Smooth muscle cell (in vitro differentiated cells): ENCODE results near the gene MPG. TPM values are rescaled to one million over a fixed set of nuclear protein-coding genes. Genes with fewer than 3 reads are reported as not detected.

Source experiments
- DNase-seq: peaks from one replicate; lab custom pipeline; 2025; ENCODE audit not compliant: unreplicated experiment; lab: John Stamatoyannopoulos, UW
- H2AFZ ChIP-seq: fragments of 200-600 bp; sonication (generic); 2 replicates; pipeline ENCODE4 v1.6.0; 2016; ENCODE audit warnings: antibody characterized with exemption, low read depth, mild to moderate bottlenecking
- H3F3A ChIP-seq: fragments of 200-600 bp; sonication (generic); 2 replicates; pipeline ENCODE4 v1.6.0; 2017; ENCODE audit warnings: antibody characterized with exemption, low read depth
- H3K27ac ChIP-seq: fragments of 200-600 bp; sonication (generic); 2 replicates; pipeline ENCODE4 v1.5.1; 2016; ENCODE audit warnings: low read depth, mild to moderate bottlenecking
- H3K27me3 ChIP-seq: fragments of 200-600 bp; sonication (generic); 2 replicates; pipeline ENCODE4 v1.6.1; 2016; ENCODE audit warnings: low read depth, mild to moderate bottlenecking
- H3K36me3 ChIP-seq: fragments of 200-600 bp; sonication (generic); 2 replicates; pipeline ENCODE4 v1.5.1; 2016; ENCODE audit warnings: low read depth
- H3K4me1 ChIP-seq: fragments of 200-600 bp; sonication (generic); 2 replicates; pipeline ENCODE4 v1.5.1; 2016; ENCODE audit warnings: low read depth
- H3K4me2 ChIP-seq: fragments of 200-600 bp; sonication (generic); 2 replicates; pipeline ENCODE4 v1.6.0; 2016; ENCODE audit warnings: mild to moderate bottlenecking
- H3K4me3 ChIP-seq: fragments of 200-600 bp; sonication (generic); 2 replicates; pipeline ENCODE4 v1.5.1; 2016; ENCODE audit warnings: mild to moderate bottlenecking
- H3K79me2 ChIP-seq: fragments of 200-600 bp; sonication (generic); 2 replicates; pipeline ENCODE4 v1.6.0; 2016; ENCODE audit warnings: low read depth, mild to moderate bottlenecking
- H3K9ac ChIP-seq: fragments of 200-600 bp; sonication (generic); 2 replicates; pipeline ENCODE4 v1.6.0; 2016; ENCODE audit warnings: low read depth
- H3K9me3 ChIP-seq: fragments of 200-600 bp; sonication (generic); replicated peaks from 2 replicates; pipeline ENCODE4 v1.5.1; 2016; ENCODE audit warnings: low read depth
- H4K20me1 ChIP-seq: fragments of 200-600 bp; sonication (generic); 2 replicates; pipeline ENCODE4 v1.6.0; 2016; ENCODE audit warnings: low read depth
- CTCF ChIP-seq: fragments of 200-600 bp; sonication (generic); IDR thresholded peaks from 2 replicates; pipeline ENCODE4 v1.5.1; 2017; ENCODE audit warnings: borderline replicate concordance, mild to moderate bottlenecking, antibody characterized with exemption; ENCODE audit not compliant: insufficient read depth, poor library complexity, severe bottlenecking
- WGBS: methylation state at CpG from one replicate; pipeline ENCODE4 v1.1.7; 2016; ENCODE audit warnings: low lambda C conversion rate; 5-methylcytosine and 5-hydroxymethylcytosine counted together
- polyA plus RNA-seq: library from polyadenylated mRNA; unstranded; fragments of >200 nt; fragmentation: Nextera tagmentation; extraction: Ambion mirVana; gene quantifications from 2 replicates; pipeline ENCODE4 v1.2.1, GENCODE V29; 2016
- total RNA-seq: library from RNA; depleted of rRNA; stranded (reverse); fragments of >200 nt; gene quantifications from 2 replicates; pipeline ENCODE4 v1.2.3, GENCODE V29; 2014

The MPG gene
- total and polyA plus RNA-seq, 2 experiments from 2014 or later: 84.7 to 120 TPM

- Histone ChIP-seq H3K9me3 (no peaks in the 10 kb centered on the region), H2AFZ (no peak overlapping the region), H3K27me3 (no peaks in the 10 kb centered on the region), H3K27ac (no peak overlapping the region), H3K4me3 (no peak overlapping the region), H3K4me1 (no peaks in the 10 kb centered on the region), H3F3A (peaks cover 9% of the 10 kb centered on the region), H3K9ac (no peak overlapping the region), H3K36me3 (no peaks in the 10 kb centered on the region), H4K20me1 (peaks cover 37% of the 10 kb centered on the region), H3K79me2 (no peaks in the 10 kb centered on the region), H3K4me2 (no peak overlapping the region)
- no peak for DNase-seq
- TF ChIP-seq CTCF: no peak
- 97% methylated on average over 14 of the region's 14 CpGs for WGBS
Observed at GRCh38 chr16:88613-89012, 10.6 kb downstream of the MPG start.

- no peak overlapping the region for H3K4me3 ChIP-seq
- 97% methylated on average over 27 of the region's 30 CpGs for WGBS
- H3K9me3 ChIP-seq: no peaks in the 10 kb centered on the region
- H3K4me1 ChIP-seq: no peaks in the 10 kb centered on the region
- no peaks in the 10 kb centered on the region for H3K36me3 ChIP-seq
- TF ChIP-seq CTCF: no peak
- H2AFZ ChIP-seq: no peak overlapping the region
- no peaks in the 10 kb centered on the region for H3K27me3 ChIP-seq
- no peaks in the 10 kb centered on the region for H3K79me2 ChIP-seq
- no peak overlapping the region for H3K9ac ChIP-seq
- H3K27ac ChIP-seq: no peak overlapping the region
- H3K4me2 ChIP-seq: no peak overlapping the region
- DNase-seq: no peak
- peaks cover 9% of the 10 kb centered on the region for H3F3A ChIP-seq
- peaks cover 26% of the 10 kb centered on the region for H4K20me1 ChIP-seq
Observed at GRCh38 chr16:89391-90302, 11.6 kb downstream of the MPG start.

- Histone ChIP-seq H3K36me3 (no peaks in the 10 kb centered on the region), H3K27ac (no peak overlapping the region), H3K27me3 (no peaks in the 10 kb centered on the region), H4K20me1 (peaks cover 11% of the 10 kb centered on the region), H2AFZ (no peak overlapping the region), H3K9ac (no peak overlapping the region), H3K4me2 (no peak overlapping the region), H3F3A (no peaks in the 10 kb centered on the region), H3K9me3 (no peaks in the 10 kb centered on the region), H3K79me2 (no peaks in the 10 kb centered on the region), H3K4me1 (no peaks in the 10 kb centered on the region), H3K4me3 (no peak overlapping the region)
- WGBS: 82% methylated on average over 9 of the region's 9 CpGs
- DNase-seq: no peak
- no peak for TF ChIP-seq CTCF
Observed at GRCh38 chr16:91484-91883, 13.5 kb downstream of the MPG start.
